Endothelial cell (in vitro differentiated cells): ENCODE measurements around the gene PES1. TPM values are rescaled to one million over a fixed set of nuclear protein-coding genes. Genes with fewer than 3 reads are reported as not detected.

Experiments used
- total RNA-seq: library from RNA; stranded (reverse); fragmentation: NEBNext Ultra II Directional; extraction: Animal tissue kit (Norgen Biotek cat#: 25700); gene quantifications from one replicate; pipeline ENCODE4 v1.2.1, GENCODE V29; 2021; ENCODE audit not compliant: unreplicated experiment

PES1 gene
- total RNA-seq, 1 donor from 2014 or later = 84.0 TPM

Other genes with a start within 250 kb of the PES1 start
- gene SF3A1, start 235.0 kb downstream of the PES1 start, total RNA-seq = 139 TPM
- gene CCDC157, start 234.9 kb downstream of the PES1 start, total RNA-seq = 3.3 TPM
- 39.1 TPM for gene RNF215, start 204.5 kb downstream of the PES1 start, total RNA-seq
- 3.9 TPM for gene SEC14L2, start 194.9 kb downstream of the PES1 start, total RNA-seq
- gene MTFP1, start 166.1 kb downstream of the PES1 start, total RNA-seq = 30.2 TPM
- not detected for gene SEC14L3, start 119.9 kb downstream of the PES1 start, total RNA-seq
- gene SEC14L4, start 86.2 kb downstream of the PES1 start, total RNA-seq = 1.0 TPM
- 1.4 TPM for gene SEC14L6, start 45.2 kb downstream of the PES1 start, total RNA-seq
- 3.0 TPM for gene GAL3ST1, start 17.2 kb downstream of the PES1 start, total RNA-seq
- 59.5 TPM for gene TCN2, start 15.3 kb upstream of the PES1 start, total RNA-seq
- gene SLC35E4, start 43.9 kb upstream of the PES1 start, total RNA-seq = 8.4 TPM
- 21.4 TPM for gene DUSP18, start 76.0 kb upstream of the PES1 start, total RNA-seq
- gene OSBP2, start 103.0 kb upstream of the PES1 start, total RNA-seq = 3.0 TPM